ENCODE results near the gene COL28A1. TPM values are rescaled to one million over a fixed set of nuclear protein-coding genes. Genes with fewer than 3 reads are reported as not detected.
A peak's percentile ranks its signal among the peaks of the same experiment; 100 is the strongest.

Gene COL28A1
- total RNA-seq, 3 donors from 2014 or later (not counting 1 experiment from before 2014, with no cell fraction given): 0.28 to 0.84 (median 0.45) TPM

- DNase-seq (no peak), ATAC-seq (no peak)
- Histone ChIP-seq H3K4me3 (ENCODE audit: low read length) (no peak overlapping the region), H3K27me3 (ENCODE audit: control insufficient read depth, insufficient read depth, low read length) (no peaks in the 10 kb centered on the region), H3K27ac (ENCODE audit: low read length) (no peak overlapping the region), H3K4me1 (ENCODE audit: control insufficient read depth, insufficient read depth, low read length) (peaks cover 22% of the 10 kb centered on the region), H3K36me3 (ENCODE audit: control insufficient read depth, insufficient read depth, low read length) (no peaks in the 10 kb centered on the region), H3K9me3 (ENCODE audit: control insufficient read depth, insufficient read depth, low read length) (no peaks in the 10 kb centered on the region)
- Mint-ChIP-seq H3K4me1 (peaks cover 21 to 27% of the 10 kb centered on the region in 2 donors), H3K4me3 (no peak overlapping the region), H3K27me3 (ENCODE audit: low read depth in 2 of 2) (no peaks in the 10 kb centered on the region), H3K36me3 (no peaks in the 10 kb centered on the region), H3K9me3 (no peaks in the 10 kb centered on the region), H3K27ac (no peak overlapping the region)
- no peak for TF ChIP-seq CTCF (IDR thresholded peaks at IDR 0.05)
- 83% methylated on average over 1 of the region's 2 CpGs for WGBS (ENCODE audit: insufficient coverage)
- intact Hi-C loops (cut with micrococcal nuclease): no loop called here
These were observed 116.7 kb downstream of the COL28A1 start for GRCh38 chr7:7418997-7419396.

GRCh38 chr7:7417851-7418250, 117.8 kb downstream of the COL28A1 start:
- Mint-ChIP-seq H3K36me3 (no peaks in the 10 kb centered on the region), H3K9me3 (no peaks in the 10 kb centered on the region), H3K4me3 (no peak overlapping the region), H3K27me3 (ENCODE audit: low read depth in 2 of 2) (no peaks in the 10 kb centered on the region), H3K27ac (no peak overlapping the region), H3K4me1 (peaks cover 21 to 30% of the 10 kb centered on the region in 2 donors)
- DNase-seq (no peak), ATAC-seq (no peak)
- no peak for TF ChIP-seq CTCF (IDR thresholded peaks at IDR 0.05)
- Histone ChIP-seq H3K9me3 (ENCODE audit: control insufficient read depth, insufficient read depth, low read length) (no peaks in the 10 kb centered on the region), H3K36me3 (ENCODE audit: control insufficient read depth, insufficient read depth, low read length) (no peaks in the 10 kb centered on the region), H3K27ac (ENCODE audit: low read length) (no peak overlapping the region), H3K4me1 (ENCODE audit: control insufficient read depth, insufficient read depth, low read length) (peaks cover 22% of the 10 kb centered on the region), H3K27me3 (ENCODE audit: control insufficient read depth, insufficient read depth, low read length) (no peaks in the 10 kb centered on the region), H3K4me3 (ENCODE audit: low read length) (no peak overlapping the region)
- intact Hi-C loops (cut with micrococcal nuclease): no loop called here
- WGBS (ENCODE audit: insufficient coverage): 33% methylated on average over 3 of the region's 3 CpGs

- 76% methylated on average over 2 of the region's 2 CpGs for WGBS (ENCODE audit: insufficient coverage)
- Histone ChIP-seq H3K27ac (ENCODE audit: low read length) (no peak overlapping the region), H3K9me3 (ENCODE audit: control insufficient read depth, insufficient read depth, low read length) (no peaks in the 10 kb centered on the region), H3K4me3 (ENCODE audit: low read length) (no peak overlapping the region), H3K4me1 (ENCODE audit: control insufficient read depth, insufficient read depth, low read length) (peaks cover 22% of the 10 kb centered on the region), H3K36me3 (ENCODE audit: control insufficient read depth, insufficient read depth, low read length) (no peaks in the 10 kb centered on the region), H3K27me3 (ENCODE audit: control insufficient read depth, insufficient read depth, low read length) (no peaks in the 10 kb centered on the region)
- Mint-ChIP-seq H3K36me3 (no peaks in the 10 kb centered on the region), H3K9me3 (no peaks in the 10 kb centered on the region), H3K4me3 (no peak overlapping the region), H3K27me3 (ENCODE audit: low read depth in 2 of 2) (no peaks in the 10 kb centered on the region), H3K4me1 (peaks cover 21 to 30% of the 10 kb centered on the region in 2 donors), H3K27ac (peak overlapping the region in 1 of 2 donors; percentile 82)
- intact Hi-C loops (cut with micrococcal nuclease): no loop called here
- ATAC-seq (no peak), DNase-seq (no peak)
- TF ChIP-seq CTCF (IDR thresholded peaks at IDR 0.05): no peak
These were observed 118.3 kb downstream of the COL28A1 start for GRCh38 chr7:7417414-7417813.

All from natural killer cell (primary cell).